H1 (cell line): ENCODE data around the gene WEE2. TPM values are rescaled to one million over a fixed set of nuclear protein-coding genes. Genes with fewer than 3 reads are reported as not detected.

Experiments
- CTCF ChIA-PET: fragments of 300-600 bp; sonication (Branson Sonifier 250); formaldehyde crosslinking; loops from one replicate; lab custom pipeline; 2021; ENCODE audit not compliant: partially characterized antibody; lab: Charles Lee
- POLR2A ChIA-PET: fragments of 300-600 bp; sonication (Branson Sonifier 250); formaldehyde crosslinking; loops from one replicate; lab custom pipeline; 2021; ENCODE audit warnings: inconsistent platforms; ENCODE audit not compliant: partially characterized antibody; lab: Charles Lee
- DNase-seq, 2 experiments: peaks; one replicate each; pipeline versions ENCODE4 v3.0.0 to v3.0.0-alpha.2; 2010 to 2022; ENCODE audit warnings: low spot score in 2 of 2, low read depth in 1 of 2, mixed read lengths in 1 of 2
- FAIRE-seq: peaks from 2 replicates; lab custom pipeline; 2011; peaks lifted over from hg19 to GRCh38; lab: Jason Lieb, UNC
- H2AFZ ChIP-seq: 2 replicates; pipeline ENCODE4 v1.8.1; 2012; ENCODE audit warnings: low read length, inconsistent platforms
- H2AK5ac ChIP-seq: 2 replicates; pipeline ENCODE4 v1.6.1; 2013; ENCODE audit warnings: low read depth, low read length
- H2BK120ac ChIP-seq: replicated peaks from 2 replicates; pipeline ENCODE3; 2013; ENCODE audit warnings: low read depth, low read length, inconsistent platforms
- H2BK12ac ChIP-seq: 2 replicates; pipeline ENCODE4 v1.6.1; 2013; ENCODE audit warnings: low read depth, low read length
- H2BK15ac ChIP-seq: 2 replicates; pipeline ENCODE4 v1.6.1; 2013; ENCODE audit warnings: low read length
- H2BK20ac ChIP-seq: 2 replicates; pipeline ENCODE4 v1.6.1; 2013; ENCODE audit warnings: low read length
- H2BK5ac ChIP-seq: 2 replicates; pipeline ENCODE4 v1.6.1; 2013; ENCODE audit warnings: low read depth, low read length
- H3K14ac ChIP-seq: 2 replicates; pipeline ENCODE4 v1.6.1; 2013; ENCODE audit warnings: inconsistent platforms; ENCODE audit not compliant: insufficient read length
- H3K18ac ChIP-seq: 2 replicates; pipeline ENCODE4 v1.6.1; 2013; ENCODE audit warnings: low read length; ENCODE audit errors: extremely low read depth
- H3K23ac ChIP-seq: 2 replicates; pipeline ENCODE4 v1.6.1; 2013; ENCODE audit warnings: inconsistent platforms; ENCODE audit not compliant: insufficient read length
- H3K23me2 ChIP-seq: 2 replicates; pipeline ENCODE4 v1.6.1; 2013; ENCODE audit warnings: low read depth, low read length
- H3K27ac ChIP-seq: 2 replicates; pipeline ENCODE4 v1.6.1; 2011; ENCODE audit warnings: low read depth, low read length, inconsistent platforms
- H3K27me3 ChIP-seq, 4 experiments: replicated peaks in 1 of 4; 1 replicate in 1 of 4; 2 replicates in 3 of 4; pipeline versions ENCODE4 v1.6.1 to v1.8.1; 2011 to 2013; ENCODE audit warnings: low read length in 3 of 4, mild to moderate bottlenecking in 3 of 4, inconsistent platforms in 2 of 4, mixed read lengths in 2 of 4, moderate library complexity in 1 of 4; ENCODE audit not compliant: control insufficient read depth in 3 of 4, insufficient read depth in 3 of 4; ENCODE audit errors: extremely low read depth in 1 of 4
- H3K36me3 ChIP-seq, 4 experiments: 2 replicates each; pipeline versions ENCODE4 v1.6.1 to v1.8.1; 2011 to 2013; ENCODE audit warnings: mild to moderate bottlenecking in 4 of 4, low read length in 3 of 4, moderate library complexity in 2 of 4, control low read depth in 1 of 4, inconsistent platforms in 1 of 4; ENCODE audit not compliant: insufficient read depth in 4 of 4, control insufficient read depth in 2 of 4
- H3K4ac ChIP-seq: replicated peaks from 2 replicates; pipeline ENCODE3; 2013; ENCODE audit warnings: low read length, low read depth, mixed read lengths, inconsistent platforms; ENCODE audit not compliant: insufficient read length
- H3K4me1 ChIP-seq, 4 experiments: replicated peaks in 1 of 4; 1 replicate in 1 of 4; 2 replicates in 3 of 4; pipeline versions ENCODE4 v1.6.1 to v1.8.1; 2011 to 2013; ENCODE audit warnings: low read length in 3 of 4, inconsistent platforms in 2 of 4, mixed read lengths in 1 of 4; ENCODE audit not compliant: insufficient read depth in 4 of 4, control insufficient read depth in 3 of 4
- H3K4me2 ChIP-seq, 2 experiments: 2 replicates each; pipeline versions ENCODE4 v1.6.1 to v1.8.1; 2011 to 2013; ENCODE audit warnings: low read depth in 2 of 2, low read length in 2 of 2, control low read depth in 1 of 2, inconsistent platforms in 1 of 2, mild to moderate bottlenecking in 1 of 2; ENCODE audit not compliant: insufficient read depth in 1 of 2
- H3K4me3 ChIP-seq, 4 experiments: fragments of 200-600, 300-600 bp in 1 of 4; sonication (generic), shearing (Covaris generic), sonication (Bioruptor Twin) in 1 of 4; 2 replicates each; pipeline versions ENCODE4 v1.5.1 to v1.8.1; 2011 to 2016; ENCODE audit warnings: low read length in 4 of 4, low read depth in 3 of 4, control low read depth in 2 of 4, inconsistent platforms in 2 of 4, mild to moderate bottlenecking in 2 of 4, mixed read lengths in 1 of 4, moderate library complexity in 1 of 4; ENCODE audit not compliant: insufficient read depth in 2 of 4; ENCODE audit errors: extremely low read depth in 1 of 4
- H3K56ac ChIP-seq: replicated peaks from 2 replicates; pipeline ENCODE3; 2013; ENCODE audit warnings: low read depth, mild to moderate bottlenecking, mixed read lengths, low read length, inconsistent platforms; ENCODE audit not compliant: insufficient read length
- H3K79me1 ChIP-seq: 2 replicates; pipeline ENCODE4 v1.6.1; 2013; ENCODE audit warnings: low read depth, low read length, control low read depth
- H3K79me2 ChIP-seq, 2 experiments: 2 replicates each; pipeline versions ENCODE4 v1.6.1 to v1.8.1; 2012 to 2013; ENCODE audit warnings: low read length in 2 of 2, mild to moderate bottlenecking in 2 of 2, inconsistent platforms in 1 of 2; ENCODE audit not compliant: insufficient read depth in 2 of 2, control insufficient read depth in 1 of 2
- H3K9ac ChIP-seq, 4 experiments: replicated peaks in 1 of 4; 1 replicate in 1 of 4; 2 replicates in 3 of 4; pipeline versions ENCODE4 v1.6.1 to v1.8.1; 2011 to 2013; ENCODE audit warnings: low read depth in 3 of 4, low read length in 3 of 4, control low read depth in 2 of 4, mild to moderate bottlenecking in 2 of 4, moderate library complexity in 2 of 4, inconsistent platforms in 1 of 4; ENCODE audit errors: extremely low read depth in 1 of 4
- H3K9me3 ChIP-seq, 2 experiments: 2 replicates each; pipeline versions ENCODE4 v1.6.1 to v1.8.1; 2012 to 2013; ENCODE audit warnings: mild to moderate bottlenecking in 2 of 2, moderate library complexity in 2 of 2, control low read depth in 1 of 2, inconsistent platforms in 1 of 2, low read depth in 1 of 2, low read length in 1 of 2, mixed read lengths in 1 of 2; ENCODE audit not compliant: insufficient read depth in 2 of 2
- H4K20me1 ChIP-seq, 2 experiments: replicated peaks in 1 of 2; 2 replicates each; pipeline versions ENCODE3 to v1.8.1; 2011 to 2013; ENCODE audit warnings: inconsistent platforms in 2 of 2, low read length in 2 of 2, mild to moderate bottlenecking in 1 of 2; ENCODE audit not compliant: insufficient read depth in 2 of 2, control insufficient read depth in 1 of 2
- H4K5ac ChIP-seq: 2 replicates; pipeline ENCODE4 v1.6.1; 2013; ENCODE audit warnings: low read length, low read depth, mixed read lengths, inconsistent platforms; ENCODE audit not compliant: insufficient read length
- H4K8ac ChIP-seq: 2 replicates; pipeline ENCODE4 v1.8.0; 2013; ENCODE audit warnings: mild to moderate bottlenecking, moderate library complexity, low read length, inconsistent platforms; ENCODE audit not compliant: insufficient read depth; ENCODE audit errors: extremely low read depth
- H4K91ac ChIP-seq: replicated peaks from 2 replicates; pipeline ENCODE3; 2013; ENCODE audit warnings: low read length, mixed read lengths, inconsistent platforms; ENCODE audit not compliant: insufficient read length
- KDM1A ChIP-seq: fragments of 200-600, 300-600 bp; sonication (generic); IDR thresholded peaks from 2 replicates; pipeline ENCODE4 v1.7.1; 2016; ENCODE audit warnings: mild to moderate bottlenecking, low read length, borderline replicate concordance
- PHF8 ChIP-seq: fragments of 200-600 bp; sonication (generic); conservative IDR thresholded peaks from 2 replicates; pipeline ENCODE4 v1.7.1; 2012; ENCODE audit warnings: low read depth, mild to moderate bottlenecking, inconsistent platforms, low read length, moderate library complexity
- SP1 ChIP-seq: IDR thresholded peaks from 2 replicates; pipeline ENCODE4 v1.6.1; 2011; ENCODE audit warnings: low read depth, low read length
- WGBS, 2 experiments: shearing (Covaris generic) in 1 of 2; methylation state at CpG; one replicate each; pipeline versions ENCODE4 v1.1.6 to v1.1.7; 2013 to 2015; ENCODE audit warnings: low lambda C conversion rate in 2 of 2, mixed read lengths in 2 of 2, inconsistent platforms in 1 of 2, low coverage in 1 of 2, missing lambda C conversion rate in 1 of 2; ENCODE audit not compliant: insufficient replicate concordance in 2 of 2, insufficient coverage in 1 of 2, insufficient read length in 1 of 2; ENCODE audit errors: extremely low coverage in 1 of 2, missing lambda C conversion rate in 1 of 2; 5-methylcytosine and 5-hydroxymethylcytosine counted together
- polyA plus RNA-seq, 7 experiments: library from polyadenylated mRNA; depleted of rRNA in 3 of 7; stranded (reverse) in 5 of 7; unstranded in 2 of 7; fragments of >200 nt in 5 of 7; fragments of 200-250 nt in 2 of 7; gene quantifications; 1 replicate in 5 of 7; 2 replicates in 1 of 7; 4 replicates in 1 of 7; pipeline versions ENCODE4 v1.2.1 to v1.2.3, GENCODE V29; 2011 to 2013; ENCODE audit warnings: missing spikeins in 2 of 7, mixed read lengths in 2 of 7
- total RNA-seq: library from RNA; stranded (reverse); fragmentation: NEBNext Ultra II Directional; extraction: Animal tissue kit (Norgen Biotek cat#: 25700); gene quantifications from 2 replicates; pipeline ENCODE4 v1.2.1, GENCODE V29; 2021

The WEE2 gene
- total and polyA plus RNA-seq, 2 of the 8 experiments (the other 6 are each of a cell fraction or from before 2014, with no cell fraction given): 0.02 TPM; not detected in 1

DNA sequence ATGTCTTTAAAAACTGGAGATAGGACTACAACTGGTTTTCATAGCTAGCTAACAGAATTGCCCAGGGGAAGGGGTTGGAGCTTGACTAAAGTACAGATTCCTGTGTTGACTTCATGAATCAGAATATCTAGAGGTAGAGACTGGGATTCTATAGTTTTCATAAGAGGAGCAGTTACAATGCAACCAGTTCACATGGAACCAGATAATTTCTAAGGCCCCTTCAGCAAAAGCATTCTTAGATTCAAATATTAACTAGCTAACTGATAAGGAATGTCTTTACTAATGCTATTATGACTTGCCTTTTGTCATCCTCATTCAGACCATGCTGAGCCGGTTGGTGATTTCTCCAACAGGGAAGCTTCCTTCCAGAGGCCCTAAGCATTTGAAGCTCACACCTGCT lies 5.7 kb downstream of the WEE2 start:
- no peak overlapping the region for H2AK5ac ChIP-seq
- H2BK120ac ChIP-seq: no peak overlapping the region
- TF ChIP-seq SP1 (no peak), KDM1A (no peak), PHF8 (no peak)
- H2BK15ac ChIP-seq: no peak overlapping the region
- POLR2A ChIA-PET: interaction anchor here (0.9 to 4.3 kb wide), 5 partner anchors 9 to 24 kb away, joined by 3 to 21 read pairs (median 3); partner anchors contain the start of genes DENND11 and SSBP1
- no peak overlapping the region for H3K27ac ChIP-seq
- no peak for DNase-seq
- no peak overlapping the region for H3K14ac ChIP-seq
- H3K56ac ChIP-seq: no peak overlapping the region
- no peaks in the 10 kb centered on the region for H3K27me3 ChIP-seq
- no peak for FAIRE-seq
- peaks cover 0 to 8% (median 0%) of the 10 kb centered on the region in 4 experiments; a peak in 1 of 7 replicates for H3K4me1 ChIP-seq
- H3K18ac ChIP-seq: no peak overlapping the region
- H4K20me1 ChIP-seq: no peaks in the 10 kb centered on the region
- no peaks in the 10 kb centered on the region for H3K79me2 ChIP-seq
- peaks cover 3% of the 10 kb centered on the region; the same call in 1 of the 2 replicates for H3K23me2 ChIP-seq
- no peaks in the 10 kb centered on the region for H3K9me3 ChIP-seq
- CTCF ChIA-PET: interaction anchor here (0.6 to 1.4 kb wide), 6 partner anchors 13 to 638 kb away, joined by 3 to 5 read pairs (median 3); partner anchors contain the start of gene SSBP1
- H4K91ac ChIP-seq: no peak overlapping the region
- H3K23ac ChIP-seq: no peak overlapping the region
- H3K9ac ChIP-seq: no peak overlapping the region
- H3K4me3 ChIP-seq: no peak overlapping the region
- H3K4me2 ChIP-seq: no peak overlapping the region
- H2AFZ ChIP-seq: no peak overlapping the region
- H3K4ac ChIP-seq: no peak overlapping the region
- H2BK12ac ChIP-seq: no peak overlapping the region
- H4K8ac ChIP-seq: no peak overlapping the region
- H2BK20ac ChIP-seq: no peak overlapping the region
- H4K5ac ChIP-seq: no peak overlapping the region
- no peaks in the 10 kb centered on the region for H3K36me3 ChIP-seq
- WGBS, 2 experiments: 48% methylated on average over 1 of the region's 1 CpG; no CpG with 5 or more reads in 1 of the 2 experiments
- no peaks in the 10 kb centered on the region for H3K79me1 ChIP-seq
- no peak overlapping the region for H2BK5ac ChIP-seq
